AG04449 (cell line): ENCODE measurements around the gene ADAT1.
A peak's percentile ranks its signal among the peaks of the same experiment; 100 is the strongest.
"Not testable (repeated sequence)": the region's sequence is repeated elsewhere in the genome, so short reads cannot be mapped to it uniquely, and the experiment has no call there.

Source experiments
- CTCF ChIA-PET: fragments of 350-600 bp; formaldehyde crosslinking; extraction: SDS; loops from one replicate; lab custom pipeline; 2021; ENCODE audit warnings: antibody characterized with exemption; lab: Yijun Ruan, JAX
- POLR2A ChIA-PET: fragments of 400-600, 350-600 bp; formaldehyde crosslinking; extraction: SDS; loops from one replicate; lab custom pipeline; 2020; ENCODE audit warnings: antibody characterized with exemption, inconsistent platforms; lab: Yijun Ruan, JAX
- DNase-seq: peaks from one replicate; pipeline ENCODE4 v3.0.0-alpha.2; 2010; ENCODE audit warnings: low read depth, low spot score
- H3K4me3 ChIP-seq: 2 replicates; pipeline ENCODE4 v1.5.1; 2011; ENCODE audit warnings: low read depth, mild to moderate bottlenecking, control low read depth, low read length
- CTCF ChIP-seq: IDR thresholded peaks from one replicate; pipeline ENCODE4 v1.5.1; 2011; ENCODE audit warnings: mild to moderate bottlenecking, moderate library complexity, low read length, control low read depth, inconsistent platforms; ENCODE audit not compliant: insufficient read depth; ENCODE audit errors: missing control alignments

The ADAT1 gene

DNA sequence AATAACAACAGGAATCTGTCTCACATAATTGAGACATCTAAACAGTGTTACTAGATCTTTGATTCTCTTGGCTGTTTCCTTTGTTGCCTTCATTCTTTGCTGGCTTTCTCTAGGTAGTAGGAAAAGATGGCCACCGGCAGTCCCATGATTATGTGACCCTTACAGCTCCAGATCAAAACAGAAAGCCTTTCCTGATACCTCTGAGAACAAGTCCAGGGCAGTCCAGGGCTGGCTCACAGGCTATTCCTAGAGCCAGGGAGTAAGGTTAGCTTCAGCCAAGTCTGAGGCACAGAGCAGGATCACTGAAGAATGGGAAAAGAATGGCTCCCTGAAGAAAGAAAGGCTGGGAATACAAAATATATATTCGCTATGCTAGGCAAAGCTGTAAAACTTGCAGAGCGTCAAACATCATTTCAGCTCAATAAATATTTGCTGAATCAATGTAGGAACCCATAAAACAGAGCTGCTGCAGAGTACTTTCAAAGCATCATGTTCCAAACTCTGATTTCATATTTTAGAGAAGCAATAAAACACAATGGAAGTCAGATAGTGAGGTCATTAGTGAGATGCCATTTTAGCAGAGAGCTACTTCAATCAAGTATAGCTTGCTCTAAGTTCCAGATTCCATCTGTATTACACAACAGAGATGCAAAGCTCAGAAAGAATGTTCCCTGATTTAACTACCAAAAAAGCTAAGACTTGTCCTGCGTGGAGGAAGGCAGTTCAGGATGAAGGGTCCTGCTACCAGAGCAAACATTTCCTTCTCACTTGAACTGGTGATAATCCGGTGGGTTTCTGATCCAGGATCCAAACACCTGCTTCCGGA, 23.4 kb downstream of the ADAT1 start:
- ChIA-PET CTCF (interaction anchor here (1.0 to 2.0 kb wide), 5 partner anchors 15 to 135 kb away, joined by 3 to 7 read pairs (median 3); partner anchors contain the start of gene TMEM170A), POLR2A (interaction anchor here (1.6 kb wide), 1 partner anchor 23 kb away, joined by 5 read pairs; the partner anchor contains the start of gene ADAT1)
- no peak for DNase-seq
- TF ChIP-seq CTCF = no peak
- H3K4me3 ChIP-seq = no peak overlapping the region

GRCh38 chr16:75593825-75594820, 29.0 kb downstream of the ADAT1 start:
- peak; percentile 26 for DNase-seq
- no peak for TF ChIP-seq CTCF
- no peak overlapping the region for H3K4me3 ChIP-seq
- ChIA-PET CTCF (interaction anchor here (0.8 to 1.3 kb wide), 3 partner anchors 12 to 129 kb away, joined by 3 read pairs; no protein-coding TSS in a partner anchor), POLR2A (no interaction called here)

GRCh38 chr16:75593308-75593707, 29.8 kb downstream of the ADAT1 start:
- TF ChIP-seq CTCF = no peak
- POLR2A ChIA-PET = no interaction called here
- H3K4me3 ChIP-seq = no peak overlapping the region
- CTCF ChIA-PET = interaction anchor here (0.8 to 1.7 kb wide), 4 partner anchors 10 to 128 kb away, joined by 3 to 5 read pairs (median 3); no protein-coding TSS in a partner anchor
- no peak for DNase-seq

- CTCF ChIA-PET = interaction anchor here (0.8 to 2.1 kb wide), 4 partner anchors 12 to 119 kb away, joined by 3 to 8 read pairs (median 4); no protein-coding TSS in a partner anchor
Measured at GRCh38 chr16:75591927-75592326, 31.2 kb downstream of the ADAT1 start.

GRCh38 chr16:75590920-75591843, 31.9 kb downstream of the ADAT1 start:
- ChIA-PET POLR2A (interaction anchor here (1.2 kb wide), 1 partner anchor 32 kb away, joined by 4 read pairs; the partner anchor contains the start of gene ADAT1), CTCF (interaction anchor here (0.7 to 2.1 kb wide), 8 partner anchors 14 to 392 kb away, joined by 3 to 8 read pairs (median 4); no protein-coding TSS in a partner anchor)
- no peak overlapping the region for H3K4me3 ChIP-seq
- peak; percentile 36 for DNase-seq
- no peak for TF ChIP-seq CTCF

More at GRCh38 chr16:75591927-75592326, 31.2 kb downstream of the ADAT1 start:
- not testable (repeated sequence) for H3K4me3 ChIP-seq, DNase-seq
- POLR2A ChIA-PET = interaction anchor here (1.2 kb wide), 1 partner anchor 31 kb away, joined by 4 read pairs; the partner anchor contains the start of gene ADAT1
